Peyer's patch (tissue), 4 donors: ENCODE data around the gene LUZP1. TPM values are rescaled to one million over a fixed set of nuclear protein-coding genes. Genes with fewer than 3 reads are reported as not detected.

Source experiments
- DNase-seq, 3 donors: peaks; one replicate each; pipeline ENCODE4 v3.0.0-alpha.2; 2017 to 2019
- H3K27ac ChIP-seq, 4 donors: fragments of 200-600 bp; sonication (generic); one replicate each; pipeline ENCODE4 v1.5.1; 2016 to 2019
- H3K27me3 ChIP-seq, 2 donors: fragments of 200-600 bp; sonication (generic); one replicate each; pipeline ENCODE4 v1.5.1; 2019
- H3K36me3 ChIP-seq, 3 donors: fragments of 200-600 bp; sonication (generic); one replicate each; pipeline ENCODE4 v1.5.1; 2016 to 2019
- H3K4me1 ChIP-seq, 4 donors: fragments of 200-600 bp; sonication (generic); one replicate each; pipeline ENCODE4 v1.5.1; 2016 to 2019
- H3K4me3 ChIP-seq, 4 donors: fragments of 200-600 bp; sonication (generic); 1 replicate in 3 of 4; 2 replicates in 1 of 4; pipeline ENCODE4 v1.5.1; 2016 to 2019; ENCODE audit warnings: mild to moderate bottlenecking in 1 of 4
- H3K9me3 ChIP-seq, 4 donors: fragments of 200-600 bp; sonication (generic); one replicate each; pipeline ENCODE4 v1.5.1; 2016 to 2019; ENCODE audit warnings: mild to moderate bottlenecking in 1 of 4
- POLR2A ChIP-seq, 2 donors: fragments of 450-650 bp; IDR thresholded peaks; one replicate each; pipeline ENCODE4 v1.5.1; 2017; ENCODE audit warnings: antibody characterized with exemption in 2 of 2, mild to moderate bottlenecking in 2 of 2, moderate library complexity in 2 of 2
- total RNA-seq, 4 donors: library from RNA; depleted of rRNA; stranded (reverse); fragments of >200 nt; gene quantifications; one replicate each; pipeline ENCODE4 v1.1.0, GENCODE V29; 2016
- TF ChIP-seq, protein P1 (sequence below), 6 experiments: fragments of 450-650 bp in 4 of 6; fragments of 200-600 bp in 2 of 6; sonication (generic) in 1 of 6; IDR thresholded peaks; one replicate each; pipeline ENCODE4 v1.5.1; 2017 to 2019; ENCODE audit warnings: antibody characterized with exemption in 6 of 6, mild to moderate bottlenecking in 3 of 6, moderate library complexity in 1 of 6

LUZP1 gene
- total RNA-seq, 4 donors from 2014 or later = 38.8 to 92.8 (median 70.4) TPM

- peak in 2 of 3 donors; percentile 82 to 88 for DNase-seq
- Histone ChIP-seq H3K27ac (peak overlapping the region in 3 of 4 donors; percentile 36 to 82 (median 77)), H3K27me3 (no peaks in the 10 kb centered on the region), H3K9me3 (no peaks in the 10 kb centered on the region), H3K36me3 (no peaks in the 10 kb centered on the region), H3K4me3 (no peak overlapping the region), H3K4me1 (peaks cover 0 to 26% (median 0%) of the 10 kb centered on the region in 4 donors)
- TF ChIP-seq, protein P1, sequence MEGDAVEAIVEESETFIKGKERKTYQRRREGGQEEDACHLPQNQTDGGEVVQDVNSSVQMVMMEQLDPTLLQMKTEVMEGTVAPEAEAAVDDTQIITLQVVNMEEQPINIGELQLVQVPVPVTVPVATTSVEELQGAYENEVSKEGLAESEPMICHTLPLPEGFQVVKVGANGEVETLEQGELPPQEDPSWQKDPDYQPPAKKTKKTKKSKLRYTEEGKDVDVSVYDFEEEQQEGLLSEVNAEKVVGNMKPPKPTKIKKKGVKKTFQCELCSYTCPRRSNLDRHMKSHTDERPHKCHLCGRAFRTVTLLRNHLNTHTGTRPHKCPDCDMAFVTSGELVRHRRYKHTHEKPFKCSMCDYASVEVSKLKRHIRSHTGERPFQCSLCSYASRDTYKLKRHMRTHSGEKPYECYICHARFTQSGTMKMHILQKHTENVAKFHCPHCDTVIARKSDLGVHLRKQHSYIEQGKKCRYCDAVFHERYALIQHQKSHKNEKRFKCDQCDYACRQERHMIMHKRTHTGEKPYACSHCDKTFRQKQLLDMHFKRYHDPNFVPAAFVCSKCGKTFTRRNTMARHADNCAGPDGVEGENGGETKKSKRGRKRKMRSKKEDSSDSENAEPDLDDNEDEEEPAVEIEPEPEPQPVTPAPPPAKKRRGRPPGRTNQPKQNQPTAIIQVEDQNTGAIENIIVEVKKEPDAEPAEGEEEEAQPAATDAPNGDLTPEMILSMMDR (IDR thresholded peaks at IDR 0.05) = peak in 1 of 6 experiments; percentile 6
- TF ChIP-seq POLR2A (IDR thresholded peaks at IDR 0.05) = no peak
These were observed 19.0 kb upstream of the LUZP1 start for GRCh38 chr1:23187637-23188036.

- TF ChIP-seq, protein P1 (IDR thresholded peaks at IDR 0.05) = no peak
- no peak for TF ChIP-seq POLR2A (IDR thresholded peaks at IDR 0.05)
- Histone ChIP-seq H3K4me1 (peaks cover 0 to 26% (median 0%) of the 10 kb centered on the region in 4 donors), H3K9me3 (no peaks in the 10 kb centered on the region), H3K27me3 (no peaks in the 10 kb centered on the region), H3K4me3 (no peak overlapping the region), H3K27ac (no peak overlapping the region), H3K36me3 (no peaks in the 10 kb centered on the region)
- DNase-seq = no peak
These were observed 16.7 kb upstream of the LUZP1 start for GRCh38 chr1:23185381-23185780.

DNA sequence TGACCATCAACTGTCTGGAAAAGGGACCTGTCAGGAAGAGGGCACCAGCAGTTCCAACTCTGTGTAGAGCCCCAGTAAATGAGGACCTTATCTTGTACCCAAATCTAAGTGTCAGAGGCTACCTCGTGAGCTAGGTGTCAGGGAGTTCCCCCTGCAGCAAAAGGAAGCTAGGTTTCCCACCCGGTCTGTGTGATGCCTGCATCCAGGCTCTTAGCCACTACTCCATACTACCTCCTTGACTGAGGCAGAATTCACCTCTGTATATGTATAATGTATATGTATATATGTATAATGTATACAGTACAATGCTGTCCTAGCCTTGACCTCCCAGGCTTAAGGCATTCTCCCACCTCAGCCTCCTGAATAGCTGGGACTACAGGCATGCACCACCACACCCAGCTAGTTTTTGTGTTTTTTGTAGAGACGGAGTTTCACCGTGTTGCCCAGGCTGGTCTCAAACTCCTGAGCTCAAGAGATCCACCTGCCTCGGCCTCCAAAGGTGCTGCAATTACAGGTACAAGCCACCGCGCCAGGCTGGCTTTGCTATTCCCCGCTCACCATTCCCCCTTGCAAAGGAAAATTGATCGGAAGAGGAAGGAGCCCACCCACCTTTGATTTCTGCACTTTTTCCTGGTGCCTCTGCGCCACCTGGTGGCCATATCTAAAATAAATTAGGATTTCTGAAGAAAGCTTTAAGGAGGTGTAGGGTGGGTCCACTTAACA is 15.7 kb upstream of the LUZP1 start:
- Histone ChIP-seq H3K27me3 (no peaks in the 10 kb centered on the region), H3K27ac (no peak overlapping the region), H3K9me3 (no peaks in the 10 kb centered on the region), H3K4me1 (peaks cover 0 to 24% (median 0%) of the 10 kb centered on the region in 4 donors), H3K4me3 (peak overlapping the region in 3 of 4 donors; percentile 14 to 40 (median 37)), H3K36me3 (no peaks in the 10 kb centered on the region)
- TF ChIP-seq, protein P1 (IDR thresholded peaks at IDR 0.05) = peak; percentile 63 to 92 (median 89)
- TF ChIP-seq POLR2A (IDR thresholded peaks at IDR 0.05) = no peak
- DNase-seq = peak in 1 of 3 donors; percentile 55

DNA sequence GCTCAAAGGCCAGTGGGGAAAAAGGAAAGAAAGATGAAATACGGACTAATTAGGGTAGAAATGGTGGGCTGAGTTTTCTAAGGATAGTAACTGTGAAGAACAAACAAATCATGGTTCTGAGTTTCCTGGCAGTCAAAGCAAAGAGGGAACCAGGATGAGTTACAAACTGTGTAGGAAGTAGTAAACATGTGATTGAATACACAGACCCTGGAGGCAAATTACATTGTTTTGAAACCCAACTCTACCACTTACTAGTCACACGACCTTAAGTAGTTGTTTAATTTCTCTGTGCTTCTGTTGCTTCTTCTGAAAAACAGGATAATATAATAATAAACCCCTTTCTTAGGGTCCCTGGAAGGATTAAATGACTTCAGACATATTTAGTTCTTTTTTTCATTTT is 11.2 kb upstream of the LUZP1 start:
- H3K9me3 ChIP-seq = no peaks in the 10 kb centered on the region
- no peak for DNase-seq
- peaks cover 0 to 40% (median 0%) of the 10 kb centered on the region in 4 donors for H3K4me1 ChIP-seq
- no peak for TF ChIP-seq POLR2A (IDR thresholded peaks at IDR 0.05)
- TF ChIP-seq, protein P1 (IDR thresholded peaks at IDR 0.05) = no peak
- no peak overlapping the region for H3K4me3 ChIP-seq
- H3K27me3 ChIP-seq = no peaks in the 10 kb centered on the region
- H3K27ac ChIP-seq = no peak overlapping the region
- no peaks in the 10 kb centered on the region for H3K36me3 ChIP-seq

GRCh38 chr1:23178950-23179349 is 10.3 kb upstream of the LUZP1 start:
- Histone ChIP-seq H3K27me3 (no peaks in the 10 kb centered on the region), H3K4me3 (no peak overlapping the region), H3K36me3 (no peaks in the 10 kb centered on the region), H3K9me3 (no peaks in the 10 kb centered on the region), H3K27ac (no peak overlapping the region), H3K4me1 (peaks cover 0 to 32% (median 0%) of the 10 kb centered on the region in 4 donors)
- no peak for DNase-seq
- no peak for TF ChIP-seq POLR2A (IDR thresholded peaks at IDR 0.05)
- TF ChIP-seq, protein P1 (IDR thresholded peaks at IDR 0.05) = peak in 4 of 6 experiments; percentile 27 to 52 (median 39)
